HepG2 (cell line): ENCODE results near the gene CHMP6. TPM values are rescaled to one million over a fixed set of nuclear protein-coding genes. Genes with fewer than 3 reads are reported as not detected.

ENCODE experiments used
- AGO2 ChIP-seq: fragments of 200-400 bp; formaldehyde crosslinking; optimal IDR thresholded peaks from 2 replicates; pipeline ENCODE3; 2017; ENCODE audit warnings: mild to moderate bottlenecking, low read depth, low read length, moderate library complexity
- ARNT ChIP-seq: fragments of 450-650 bp; IDR thresholded peaks from 2 replicates; pipeline ENCODE4 v1.6.1; 2017
- BCL3 ChIP-seq: sonication (generic); formaldehyde crosslinking; IDR thresholded peaks from 2 replicates; pipeline ENCODE4 v1.5.1; 2020; ENCODE audit warnings: mild to moderate bottlenecking, missing genetic modification reagents, moderate library complexity
- BORCS8-MEF2B ChIP-seq: sonication (generic); formaldehyde crosslinking; IDR thresholded peaks from 2 replicates; pipeline ENCODE4 v1.8.0; 2022; ENCODE audit warnings: mild to moderate bottlenecking, missing genetic modification reagents
- CREB1 ChIP-seq, 2 experiments: fragments of 450-650 bp in 1 of 2; IDR thresholded peaks; 2 replicates each; pipeline ENCODE4 v1.6.1; 2016 to 2017; ENCODE audit warnings: control low read depth in 1 of 2, mild to moderate bottlenecking in 1 of 2, missing compliant biosample characterization in 1 of 2, missing genetic modification characterization in 1 of 2
- EP300 ChIP-seq, 3 experiments: sonication (generic) in 1 of 3; formaldehyde crosslinking in 1 of 3; IDR thresholded peaks; 2 replicates each; pipeline versions ENCODE4 v1.5.1 to v1.6.1; 2011 to 2020; ENCODE audit warnings: low read depth in 2 of 3, low read length in 2 of 3, borderline replicate concordance in 1 of 3, improper control_type of control experiment in 1 of 3, mild to moderate bottlenecking in 1 of 3, missing genetic modification reagents in 1 of 3, moderate library complexity in 1 of 3
- FOXC1 ChIP-seq: sonication (generic); formaldehyde crosslinking; IDR thresholded peaks from 2 replicates; pipeline ENCODE4 v1.8.0; 2022; ENCODE audit warnings: mild to moderate bottlenecking, missing genetic modification reagents, borderline replicate concordance
- HNRNPL ChIP-seq: fragments of 200-400 bp; formaldehyde crosslinking; IDR thresholded peaks from 2 replicates; pipeline ENCODE4 v1.6.1; 2017; ENCODE audit warnings: mild to moderate bottlenecking, low read depth, low read length
- HNRNPUL1 ChIP-seq: fragments of 200-400 bp; formaldehyde crosslinking; IDR thresholded peaks from 2 replicates; pipeline ENCODE4 v1.6.1; 2017; ENCODE audit warnings: low read depth, mild to moderate bottlenecking, low read length, moderate library complexity
- KDM5B ChIP-seq: sonication (generic); formaldehyde crosslinking; IDR thresholded peaks from 2 replicates; pipeline ENCODE4 v1.4.0; 2020; ENCODE audit warnings: missing genetic modification reagents, mild to moderate bottlenecking, borderline replicate concordance
- NFKBIZ ChIP-seq: IDR thresholded peaks from 2 replicates; pipeline ENCODE4 v1.6.1; 2018; ENCODE audit warnings: missing genetic modification reagents, missing compliant biosample characterization
- NR2F1 ChIP-seq, 2 experiments: fragments of 450-650 bp in 1 of 2; formaldehyde crosslinking in 1 of 2; IDR thresholded peaks; 2 replicates each; pipeline versions ENCODE4 v1.5.0 to v1.6.1; 2016 to 2020; ENCODE audit warnings: mild to moderate bottlenecking in 1 of 2, missing compliant biosample characterization in 1 of 2, missing genetic modification reagents in 1 of 2, moderate library complexity in 1 of 2
- PAWR ChIP-seq: sonication (generic); formaldehyde crosslinking; IDR thresholded peaks from 2 replicates; pipeline ENCODE4 v1.4.0; 2020; ENCODE audit warnings: missing genetic modification reagents, mild to moderate bottlenecking, borderline replicate concordance
- PITX1 ChIP-seq: sonication (generic); formaldehyde crosslinking; IDR thresholded peaks from 2 replicates; pipeline ENCODE4 v1.5.1; 2020; ENCODE audit warnings: mild to moderate bottlenecking, missing genetic modification reagents
- PRDM10 ChIP-seq: sonication (generic); formaldehyde crosslinking; IDR thresholded peaks from 2 replicates; pipeline ENCODE4 v1.4.0; 2020; ENCODE audit warnings: low read depth, missing genetic modification reagents
- XRCC5 ChIP-seq: fragments of 200-400 bp; formaldehyde crosslinking; optimal IDR thresholded peaks from 2 replicates; pipeline ENCODE3; 2017; ENCODE audit warnings: mild to moderate bottlenecking, low read length
- ZBTB38 ChIP-seq: sonication (generic); formaldehyde crosslinking; IDR thresholded peaks from 2 replicates; pipeline ENCODE4 v1.5.1; 2020; ENCODE audit warnings: mild to moderate bottlenecking, missing genetic modification reagents
- ZMYM4 ChIP-seq: sonication (generic); formaldehyde crosslinking; IDR thresholded peaks from 2 replicates; pipeline ENCODE4 v1.8.1; 2023; ENCODE audit warnings: mild to moderate bottlenecking, missing genetic modification reagents
- ZNF333 ChIP-seq: sonication (generic); formaldehyde crosslinking; IDR thresholded peaks from 2 replicates; pipeline ENCODE4 v1.4.0; 2020; ENCODE audit warnings: mild to moderate bottlenecking, missing genetic modification reagents, borderline replicate concordance
- ZNF598 ChIP-seq: sonication (generic); formaldehyde crosslinking; IDR thresholded peaks from 2 replicates; pipeline ENCODE4 v1.5.1; 2020; ENCODE audit warnings: mild to moderate bottlenecking, missing genetic modification reagents, borderline replicate concordance
- ZSCAN20 ChIP-seq: sonication (generic); formaldehyde crosslinking; IDR thresholded peaks from 2 replicates; pipeline ENCODE4 v1.4.0; 2020; ENCODE audit warnings: missing genetic modification reagents, mild to moderate bottlenecking, borderline replicate concordance
- polyA plus RNA-seq, 8 experiments: library from polyadenylated mRNA; depleted of rRNA in 3 of 8; stranded (reverse) in 7 of 8; unstranded in 1 of 8; fragments of >200 nt; fragmentation: Illumina TruSeq in 4 of 8; extraction: Trizol in 4 of 8; gene quantifications; 2 replicates each; pipeline versions ENCODE4 v1.2.1 to v1.2.3, GENCODE V29; 2011 to 2016; ENCODE audit warnings: low read depth in 4 of 8, missing spikeins in 1 of 8, mixed read lengths in 1 of 8; ENCODE audit not compliant: insufficient read depth in 1 of 8
- total RNA-seq, 5 experiments: library from RNA; depleted of rRNA; stranded (reverse); fragments of >200 nt; fragmentation: Illumina TruSeq; extraction: Trizol; gene quantifications; 2 replicates each; pipeline ENCODE4 v1.2.3, GENCODE V29; 2016; ENCODE audit warnings: low read depth in 1 of 5
- TF ChIP-seq, protein P1 (sequence below): sonication (generic); formaldehyde crosslinking; IDR thresholded peaks from 2 replicates; pipeline ENCODE4 v1.4.0; 2020; ENCODE audit warnings: missing genetic modification reagents

Gene CHMP6
- total and polyA plus RNA-seq, 2 of the 13 experiments (the other 11 are each of a cell fraction or from before 2014, with no cell fraction given), result 11.1 to 24.2 TPM

GRCh38 chr17:80970044-80970761 is 21.4 kb upstream of the CHMP6 start (continued):
- no peak for TF ChIP-seq EP300 (IDR thresholded peaks at IDR 0.05; ENCODE audit: low read depth in 2 of 2, low read length in 2 of 2)
- TF ChIP-seq EP300 (CRISPR knock-in tag; IDR thresholded peaks at IDR 0.05; ENCODE audit: borderline replicate concordance), result 0 out of 2 replicates have a peak, but pooled peaks have one; percentile 22
- no peak for TF ChIP-seq ZSCAN20 (CRISPR knock-in tag)
- TF ChIP-seq HNRNPUL1, result no peak
- TF ChIP-seq PAWR, result no peak
- TF ChIP-seq ZMYM4 (CRISPR knock-in tag), result 0 out of 2 replicates have a peak, but pooled peaks have one; percentile 11
- no peak for TF ChIP-seq BCL3 (CRISPR knock-in tag)
- peak; percentile 42; the same call in 1 of the 2 replicates for TF ChIP-seq NFKBIZ
- TF ChIP-seq NR2F1 (CRISPR knock-in tag; IDR thresholded peaks at IDR 0.05), result no peak
- TF ChIP-seq PITX1 (CRISPR knock-in tag), result no peak
- no peak for TF ChIP-seq CREB1 (IDR thresholded peaks at IDR 0.05)
- TF ChIP-seq CREB1 (CRISPR knock-in tag; IDR thresholded peaks at IDR 0.05), result no peak
- TF ChIP-seq ARNT, result no peak
- 0 out of 2 replicates have a peak, but pooled peaks have one; percentile 1 for TF ChIP-seq HNRNPL
- TF ChIP-seq KDM5B, result peak; percentile 22; the same call in 1 of the 2 replicates
- TF ChIP-seq BORCS8-MEF2B (CRISPR knock-in tag), result peak; percentile 42; the same call in 1 of the 2 replicates
- TF ChIP-seq, protein P1, sequence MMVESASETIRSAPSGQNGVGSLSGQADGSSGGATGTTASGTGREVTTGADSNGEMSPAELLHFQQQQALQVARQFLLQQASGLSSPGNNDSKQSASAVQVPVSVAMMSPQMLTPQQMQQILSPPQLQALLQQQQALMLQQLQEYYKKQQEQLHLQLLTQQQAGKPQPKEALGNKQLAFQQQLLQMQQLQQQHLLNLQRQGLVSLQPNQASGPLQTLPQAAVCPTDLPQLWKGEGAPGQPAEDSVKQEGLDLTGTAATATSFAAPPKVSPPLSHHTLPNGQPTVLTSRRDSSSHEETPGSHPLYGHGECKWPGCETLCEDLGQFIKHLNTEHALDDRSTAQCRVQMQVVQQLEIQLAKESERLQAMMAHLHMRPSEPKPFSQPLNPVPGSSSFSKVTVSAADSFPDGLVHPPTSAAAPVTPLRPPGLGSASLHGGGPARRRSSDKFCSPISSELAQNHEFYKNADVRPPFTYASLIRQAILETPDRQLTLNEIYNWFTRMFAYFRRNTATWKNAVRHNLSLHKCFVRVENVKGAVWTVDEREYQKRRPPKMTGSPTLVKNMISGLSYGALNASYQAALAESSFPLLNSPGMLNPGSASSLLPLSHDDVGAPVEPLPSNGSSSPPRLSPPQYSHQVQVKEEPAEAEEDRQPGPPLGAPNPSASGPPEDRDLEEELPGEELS, result no peak
- TF ChIP-seq XRCC5, result peak; percentile 29
- no peak for TF ChIP-seq PRDM10
- TF ChIP-seq FOXC1 (CRISPR knock-in tag), result peak; percentile 60; the same call in 1 of the 2 replicates
- no peak for TF ChIP-seq ZNF333
- TF ChIP-seq ZNF598, result peak; percentile 50; the same call in 1 of the 2 replicates
- TF ChIP-seq ZBTB38 (CRISPR knock-in tag), result peak; percentile 64; the same call in 1 of the 2 replicates
- TF ChIP-seq AGO2, result peak; percentile 56
